ENCODE measurements around the gene VSIG10L. TPM values are rescaled to one million over a fixed set of nuclear protein-coding genes. Genes with fewer than 3 reads are reported as not detected.
A peak's percentile ranks its signal among the peaks of the same experiment; 100 is the strongest.

VSIG10L gene
- total RNA-seq, 1 donor from 2014 or later: 4.9 TPM

DNA sequence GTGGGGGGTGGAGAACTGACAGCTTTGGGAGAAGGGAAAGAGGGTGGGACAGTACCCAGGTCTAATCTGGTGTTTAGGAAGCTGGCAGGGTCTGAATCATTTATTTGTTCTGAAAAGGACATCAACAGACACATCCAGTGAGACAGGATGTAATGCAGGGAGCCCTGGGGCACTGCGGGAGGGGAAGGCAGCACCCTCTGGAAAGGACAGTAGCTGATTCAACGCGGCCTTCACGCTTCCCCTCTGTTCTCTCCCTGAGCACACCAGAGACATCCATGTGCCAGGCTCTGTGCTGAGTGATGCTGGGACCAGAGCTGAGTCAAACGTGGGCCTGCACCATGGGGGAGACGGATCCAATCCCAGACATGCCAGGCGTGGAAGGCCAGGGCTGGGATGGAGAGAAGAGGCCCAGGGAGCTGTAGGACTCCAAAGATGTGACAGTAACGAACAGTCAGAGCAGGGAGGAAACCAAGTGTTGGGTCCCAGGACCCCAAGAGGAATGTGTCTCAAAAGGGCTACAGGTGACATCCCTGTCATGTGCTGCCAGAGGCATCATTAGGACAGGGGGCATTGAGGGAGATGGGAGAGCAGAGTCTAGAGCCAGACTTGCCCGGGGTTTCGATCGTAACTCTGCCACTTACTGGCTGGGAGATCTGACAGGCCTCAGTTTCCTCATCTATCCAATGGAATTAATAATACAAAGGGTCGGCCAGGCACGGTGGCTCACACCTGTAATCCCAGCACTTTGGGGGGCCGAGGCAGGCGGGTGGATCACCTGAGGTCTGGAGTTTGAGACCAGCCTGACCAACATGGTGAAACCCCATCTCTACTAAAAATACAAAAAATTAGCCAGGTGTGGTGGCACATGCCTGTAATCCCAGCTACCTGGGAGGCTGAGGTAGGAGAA is 22.5 kb upstream of the VSIG10L start:
- Mint-ChIP-seq H3K27ac (ENCODE audit: unreplicated experiment) (peak overlapping the region; percentile 73), H3K4me3 (ENCODE audit: unreplicated experiment) (peak overlapping the region; percentile 24), H3K4me1 (ENCODE audit: low read depth) (peaks cover 46% of the 10 kb centered on the region), H3K27me3 (ENCODE audit: low read depth) (no peaks in the 10 kb centered on the region), H3K9me3 (ENCODE audit: low read depth) (no peaks in the 10 kb centered on the region), H3K36me3 (ENCODE audit: low read depth) (no peaks in the 10 kb centered on the region)
- TF ChIP-seq, protein P1, sequence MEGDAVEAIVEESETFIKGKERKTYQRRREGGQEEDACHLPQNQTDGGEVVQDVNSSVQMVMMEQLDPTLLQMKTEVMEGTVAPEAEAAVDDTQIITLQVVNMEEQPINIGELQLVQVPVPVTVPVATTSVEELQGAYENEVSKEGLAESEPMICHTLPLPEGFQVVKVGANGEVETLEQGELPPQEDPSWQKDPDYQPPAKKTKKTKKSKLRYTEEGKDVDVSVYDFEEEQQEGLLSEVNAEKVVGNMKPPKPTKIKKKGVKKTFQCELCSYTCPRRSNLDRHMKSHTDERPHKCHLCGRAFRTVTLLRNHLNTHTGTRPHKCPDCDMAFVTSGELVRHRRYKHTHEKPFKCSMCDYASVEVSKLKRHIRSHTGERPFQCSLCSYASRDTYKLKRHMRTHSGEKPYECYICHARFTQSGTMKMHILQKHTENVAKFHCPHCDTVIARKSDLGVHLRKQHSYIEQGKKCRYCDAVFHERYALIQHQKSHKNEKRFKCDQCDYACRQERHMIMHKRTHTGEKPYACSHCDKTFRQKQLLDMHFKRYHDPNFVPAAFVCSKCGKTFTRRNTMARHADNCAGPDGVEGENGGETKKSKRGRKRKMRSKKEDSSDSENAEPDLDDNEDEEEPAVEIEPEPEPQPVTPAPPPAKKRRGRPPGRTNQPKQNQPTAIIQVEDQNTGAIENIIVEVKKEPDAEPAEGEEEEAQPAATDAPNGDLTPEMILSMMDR (IDR thresholded peaks at IDR 0.05): no peak
- DNase-seq (ENCODE audit: low spot score): no peak

DNA sequence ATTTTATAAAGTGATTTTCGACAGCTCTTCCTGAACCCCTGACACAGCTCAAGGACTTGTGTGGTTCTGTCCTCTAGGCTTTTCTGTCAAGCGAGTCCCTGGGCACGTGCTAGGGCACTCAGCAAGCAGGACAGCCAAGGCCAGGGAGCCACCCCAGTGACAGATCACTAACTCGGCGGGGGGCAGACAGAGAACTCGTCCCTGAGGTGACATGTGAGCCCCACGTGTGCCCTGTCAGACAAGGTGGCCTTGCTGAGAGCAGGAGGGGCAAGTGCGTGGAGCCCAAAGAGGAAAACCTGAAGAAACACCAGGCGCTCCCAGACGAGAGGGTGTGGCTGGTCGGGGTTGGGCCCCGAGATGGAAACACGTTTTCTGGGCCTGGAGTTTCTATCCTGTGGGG is 19.3 kb upstream of the VSIG10L start:
- peaks cover 39% of the 10 kb centered on the region for H3K4me1 Mint-ChIP-seq (ENCODE audit: low read depth)
- H3K27ac Mint-ChIP-seq (ENCODE audit: unreplicated experiment): no peak overlapping the region
- H3K9me3 Mint-ChIP-seq (ENCODE audit: low read depth): no peaks in the 10 kb centered on the region
- H3K27me3 Mint-ChIP-seq (ENCODE audit: low read depth): no peaks in the 10 kb centered on the region
- no peak overlapping the region for H3K4me3 Mint-ChIP-seq (ENCODE audit: unreplicated experiment)
- no peak for DNase-seq (ENCODE audit: low spot score)
- TF ChIP-seq, protein P1 (IDR thresholded peaks at IDR 0.05): no peak
- H3K36me3 Mint-ChIP-seq (ENCODE audit: low read depth): no peaks in the 10 kb centered on the region

DNA sequence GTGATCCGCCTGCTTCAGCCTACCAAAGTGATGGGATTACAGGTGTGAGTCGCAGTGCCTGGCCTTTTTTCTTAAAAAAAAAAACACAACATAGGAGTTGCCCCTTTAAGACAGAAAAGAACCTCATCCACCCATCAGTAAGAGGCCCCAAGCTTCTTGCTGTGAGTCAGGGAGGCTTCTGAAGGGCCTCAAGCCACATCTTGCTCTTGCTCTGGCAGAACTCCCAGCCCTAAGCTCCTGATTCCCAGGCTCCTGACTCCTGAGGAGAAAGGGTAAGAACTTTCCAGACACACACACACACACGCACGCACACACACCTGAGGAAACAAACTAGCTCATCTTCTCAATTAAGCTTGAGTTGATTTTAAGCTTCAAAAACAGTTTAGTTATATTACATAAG is 17.4 kb upstream of the VSIG10L start:
- Mint-ChIP-seq H3K9me3 (ENCODE audit: low read depth) (no peaks in the 10 kb centered on the region), H3K36me3 (ENCODE audit: low read depth) (no peaks in the 10 kb centered on the region), H3K27me3 (ENCODE audit: low read depth) (no peaks in the 10 kb centered on the region), H3K4me3 (ENCODE audit: unreplicated experiment) (no peak overlapping the region), H3K27ac (ENCODE audit: unreplicated experiment) (peak overlapping the region; percentile 91), H3K4me1 (ENCODE audit: low read depth) (peaks cover 34% of the 10 kb centered on the region)
- TF ChIP-seq, protein P1 (IDR thresholded peaks at IDR 0.05): no peak
- no peak for DNase-seq (ENCODE audit: low spot score)

DNA sequence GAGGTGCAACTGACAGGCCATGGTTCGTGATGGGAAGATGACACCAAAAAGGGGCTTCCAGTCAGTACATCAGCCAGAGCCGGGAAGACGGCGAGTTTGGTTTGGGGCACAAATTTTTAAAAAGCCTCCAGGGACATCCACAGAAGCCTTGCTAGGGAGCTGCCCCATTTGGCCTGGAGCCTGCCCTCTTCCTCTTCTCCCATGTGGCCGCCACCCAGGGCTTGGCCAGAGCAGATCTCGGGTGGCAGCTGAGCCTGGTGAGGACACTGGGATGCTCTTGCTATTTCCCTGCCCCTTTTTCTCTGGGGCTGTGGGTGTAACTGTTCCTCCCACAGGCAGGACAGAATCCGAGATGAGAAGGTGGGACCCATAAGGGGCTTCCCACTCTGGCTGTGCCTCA is 16.0 kb upstream of the VSIG10L start:
- peaks cover 23% of the 10 kb centered on the region for H3K4me1 Mint-ChIP-seq (ENCODE audit: low read depth)
- TF ChIP-seq, protein P1 (IDR thresholded peaks at IDR 0.05): no peak
- H3K27me3 Mint-ChIP-seq (ENCODE audit: low read depth): no peaks in the 10 kb centered on the region
- DNase-seq (ENCODE audit: low spot score): no peak
- H3K4me3 Mint-ChIP-seq (ENCODE audit: unreplicated experiment): no peak overlapping the region
- no peaks in the 10 kb centered on the region for H3K9me3 Mint-ChIP-seq (ENCODE audit: low read depth)
- no peaks in the 10 kb centered on the region for H3K36me3 Mint-ChIP-seq (ENCODE audit: low read depth)
- no peak overlapping the region for H3K27ac Mint-ChIP-seq (ENCODE audit: unreplicated experiment)

DNA sequence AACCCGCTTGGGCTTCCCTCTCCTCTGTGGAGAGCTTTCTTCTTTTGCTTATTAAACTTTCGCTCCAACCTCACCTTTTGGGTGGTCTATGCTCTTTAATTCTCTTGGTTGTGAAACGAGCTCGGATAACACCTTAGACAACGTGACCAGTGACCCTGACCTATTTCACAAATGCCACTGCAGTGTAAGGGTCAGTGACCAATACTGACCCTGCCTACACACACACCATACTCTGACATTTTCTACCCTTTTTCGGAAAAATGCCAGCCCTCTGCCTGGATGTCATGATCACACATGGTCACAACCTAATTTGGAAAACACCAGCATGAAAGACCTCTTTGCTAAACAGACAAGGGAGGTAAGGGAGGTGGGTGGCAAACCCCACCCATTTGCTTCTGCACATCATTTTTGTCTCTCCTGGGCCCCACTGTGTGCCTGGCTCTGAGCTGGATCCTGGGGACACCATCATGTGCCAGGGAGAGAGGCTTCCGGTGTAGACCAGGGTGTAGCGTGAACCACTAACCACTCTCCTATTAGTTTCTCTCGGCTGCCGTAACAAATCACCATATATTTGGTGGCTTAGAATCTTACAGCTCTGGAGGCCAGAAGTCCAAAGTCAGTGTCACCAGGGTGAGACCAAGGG is 14.3 kb upstream of the VSIG10L start:
- DNase-seq (ENCODE audit: low spot score): no peak
- Mint-ChIP-seq H3K27ac (ENCODE audit: unreplicated experiment) (no peak overlapping the region), H3K36me3 (ENCODE audit: low read depth) (peaks cover 9% of the 10 kb centered on the region), H3K4me1 (ENCODE audit: low read depth) (peaks cover 17% of the 10 kb centered on the region), H3K27me3 (ENCODE audit: low read depth) (no peaks in the 10 kb centered on the region), H3K9me3 (ENCODE audit: low read depth) (no peaks in the 10 kb centered on the region), H3K4me3 (ENCODE audit: unreplicated experiment) (no peak overlapping the region)
- TF ChIP-seq, protein P1 (IDR thresholded peaks at IDR 0.05): no peak

All from chondrocyte (in vitro differentiated cells).